ENCODE measurements around the gene RABGAP1L.
"Not testable (repeated sequence)": the region's sequence is repeated elsewhere in the genome, so short reads cannot be mapped to it uniquely, and the experiment has no call there.

The RABGAP1L gene

DNA sequence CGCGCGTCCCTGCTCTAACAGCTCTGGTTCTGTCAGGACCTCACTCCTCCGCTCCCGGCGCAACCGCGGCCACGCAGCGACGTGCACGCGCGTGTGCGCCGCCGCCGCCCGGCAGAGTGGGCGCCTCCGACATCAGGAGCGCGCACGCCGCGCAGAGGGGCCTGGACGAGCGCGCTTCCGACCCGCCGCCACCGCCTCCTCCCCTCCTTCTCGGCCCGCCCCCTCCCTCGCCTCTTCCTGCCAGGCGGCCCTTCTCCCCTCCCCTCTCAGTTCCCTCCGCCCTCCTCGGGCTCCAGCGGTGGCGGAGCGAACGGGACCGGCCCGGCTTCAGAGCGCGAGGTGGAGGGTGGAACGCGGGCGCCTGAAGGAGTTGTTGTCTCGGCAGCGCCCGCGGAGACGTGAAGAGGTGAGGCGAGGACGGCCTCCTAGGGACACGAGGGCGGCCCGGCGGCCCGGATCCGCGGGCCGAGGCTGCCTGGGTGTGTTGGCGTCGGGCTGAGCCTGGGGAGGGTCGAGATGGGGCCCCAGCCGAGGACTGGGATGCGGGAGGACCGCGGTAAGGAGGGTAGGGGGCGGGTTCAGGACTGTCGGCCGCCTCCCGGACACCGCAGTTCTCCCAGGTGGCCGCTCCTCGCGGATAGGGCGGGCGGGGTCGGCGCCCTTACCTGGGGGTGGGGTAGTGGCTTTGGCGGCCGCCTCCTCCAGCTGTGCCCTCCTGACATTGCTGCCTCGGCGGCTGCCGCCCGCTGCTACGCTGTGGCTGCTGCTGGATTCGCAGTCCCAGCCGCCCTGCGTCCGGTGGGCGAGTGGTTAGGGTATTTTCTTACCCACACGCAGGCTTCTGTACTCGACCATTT, at the start of gene RABGAP1L:
Gene RABGAP1L (plus strand): TSS at position 269 of the 857 bp plus-strand sequence.
- peak; percentile 83 for DNase-seq

DNA sequence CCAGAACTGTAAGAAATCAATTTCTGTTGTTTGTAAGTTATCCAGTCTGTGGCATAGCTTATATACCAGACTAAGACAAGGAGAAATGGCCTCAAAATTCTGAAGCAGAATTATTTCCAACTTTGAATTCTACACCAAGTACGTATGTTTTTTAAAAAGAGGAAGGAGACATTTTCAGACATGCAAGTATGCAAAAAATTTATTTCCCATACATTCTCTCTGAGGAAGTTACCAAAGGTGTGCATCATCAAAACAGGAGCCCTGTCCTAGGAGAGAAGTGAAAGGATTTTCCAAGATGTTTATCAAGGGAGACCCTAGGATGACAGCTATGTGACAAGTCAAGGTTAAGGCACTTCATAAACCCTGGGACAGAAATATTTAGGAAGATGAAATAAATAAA, 49.3 kb upstream of the RABGAP1L start:
- DNase-seq = no peak

DNA sequence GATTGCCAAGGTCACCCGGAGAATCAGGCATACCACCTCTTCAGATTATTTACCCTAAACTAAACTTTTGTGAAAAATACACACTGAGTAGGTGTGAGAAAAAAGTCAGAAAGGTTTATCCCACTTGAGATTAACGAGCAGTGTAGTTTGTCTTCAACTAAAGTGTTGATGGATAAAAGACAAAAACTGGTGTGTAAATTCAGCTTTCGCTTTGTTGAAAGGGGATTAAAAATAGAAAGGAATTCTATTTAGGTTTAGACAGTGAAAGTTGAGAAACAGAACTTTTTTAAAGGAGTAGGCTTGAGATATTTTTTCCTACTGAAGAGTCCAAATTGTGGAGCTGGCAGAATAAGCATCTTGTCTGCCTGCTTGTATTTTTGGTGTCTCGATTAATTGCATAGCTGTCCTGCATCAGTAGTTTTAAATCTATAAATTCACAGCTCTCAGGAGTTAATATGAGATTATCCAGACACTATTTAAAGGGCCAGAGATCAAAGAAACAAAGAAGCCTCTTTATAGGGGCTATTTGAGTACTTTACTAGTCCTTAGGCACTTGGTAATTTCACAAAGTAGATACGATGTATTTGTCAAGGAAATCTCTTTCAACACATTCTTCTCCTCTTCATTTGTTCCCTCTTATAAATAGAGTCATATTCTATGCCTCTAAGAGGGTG, 46.7 kb upstream of the RABGAP1L start:
- no peak for DNase-seq

DNA sequence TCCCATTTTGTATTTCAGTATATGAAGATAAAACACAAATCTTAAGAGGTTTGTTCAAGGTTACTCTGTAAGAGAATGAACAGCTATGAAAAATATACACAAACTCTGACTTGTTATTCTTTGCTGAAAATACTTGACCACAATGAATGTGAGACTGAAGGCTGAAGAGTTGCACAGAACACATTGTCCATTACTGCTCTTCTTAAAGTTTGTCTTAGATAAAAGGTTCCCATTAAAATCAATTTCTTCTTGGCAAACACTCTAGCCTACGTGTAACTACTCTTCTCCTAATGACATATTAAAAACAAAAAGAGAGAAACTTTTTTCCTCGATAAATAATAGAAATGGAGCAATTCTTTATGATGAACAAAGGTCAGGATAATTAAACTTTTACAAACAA, 45.2 kb upstream of the RABGAP1L start:
- no peak for DNase-seq

DNA sequence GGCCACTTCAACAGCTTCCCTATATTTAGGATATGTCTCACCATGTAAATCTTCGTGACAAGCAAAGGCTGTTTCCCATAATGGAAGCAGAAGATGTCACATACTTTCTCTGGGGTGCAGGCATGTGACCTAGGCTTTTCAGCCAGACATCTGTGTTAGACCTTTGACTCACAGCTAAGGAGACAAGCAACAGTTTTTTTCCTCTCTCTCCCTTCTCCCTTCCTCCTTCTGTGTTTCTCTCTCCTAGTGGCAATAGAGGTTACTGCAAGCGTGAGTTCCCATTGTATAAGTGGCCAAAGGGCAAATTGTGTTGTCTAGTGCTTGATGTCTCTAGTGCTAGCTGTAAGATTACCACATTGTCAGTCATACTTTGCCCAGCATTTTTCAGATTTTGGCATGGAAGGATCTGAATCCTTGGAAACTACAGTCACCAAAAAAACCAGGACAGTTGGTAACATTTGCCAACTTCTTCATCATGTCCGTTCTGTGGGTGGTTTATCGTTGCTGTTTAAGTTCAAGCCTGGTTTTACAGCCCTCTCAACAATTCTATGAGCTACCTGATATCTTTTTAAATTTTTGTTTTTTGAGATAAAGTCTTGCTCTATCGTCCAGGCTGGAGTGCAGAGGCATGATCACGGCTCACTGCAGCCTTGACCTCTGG, 44.4 kb upstream of the RABGAP1L start:
- DNase-seq = peak; percentile 13

DNA sequence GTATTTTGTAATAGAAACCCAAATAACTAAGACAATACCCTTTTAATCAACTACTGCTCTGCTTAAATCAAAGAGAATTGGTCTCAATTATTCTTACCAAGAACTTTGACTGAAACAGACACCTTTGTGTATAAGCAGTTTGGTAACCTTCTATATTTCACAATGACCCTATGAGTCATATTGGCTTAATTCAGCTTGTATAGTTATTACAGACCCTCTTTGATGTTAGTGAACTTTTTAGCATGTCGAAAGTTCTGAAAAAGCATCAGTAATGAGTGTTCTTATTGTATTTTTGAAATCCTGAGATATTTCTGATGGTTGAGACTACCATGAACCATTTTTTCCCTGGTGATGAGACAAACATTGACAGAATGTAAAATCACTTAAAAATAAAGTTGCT, 43.3 kb upstream of the RABGAP1L start:
- no peak for DNase-seq

DNA sequence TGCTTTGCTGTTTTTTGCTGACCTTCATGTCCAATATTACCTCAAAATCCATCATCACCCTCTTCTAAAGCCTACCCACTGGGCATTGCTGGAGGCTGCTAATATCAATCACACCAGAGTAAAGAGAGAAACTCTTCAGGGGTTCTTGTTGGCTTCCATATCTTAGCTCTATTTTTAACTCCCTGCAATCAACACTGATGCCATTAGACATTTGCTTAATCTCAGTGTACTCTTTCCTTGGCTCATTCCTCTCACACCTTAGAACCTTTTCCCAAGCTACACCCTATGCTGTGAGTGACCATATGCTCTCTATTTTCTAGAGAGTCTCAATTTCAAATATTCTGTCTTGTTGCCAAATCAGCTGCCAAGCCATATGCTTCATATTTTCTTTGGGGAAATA, 40.6 kb upstream of the RABGAP1L start:
- DNase-seq = no peak

DNA sequence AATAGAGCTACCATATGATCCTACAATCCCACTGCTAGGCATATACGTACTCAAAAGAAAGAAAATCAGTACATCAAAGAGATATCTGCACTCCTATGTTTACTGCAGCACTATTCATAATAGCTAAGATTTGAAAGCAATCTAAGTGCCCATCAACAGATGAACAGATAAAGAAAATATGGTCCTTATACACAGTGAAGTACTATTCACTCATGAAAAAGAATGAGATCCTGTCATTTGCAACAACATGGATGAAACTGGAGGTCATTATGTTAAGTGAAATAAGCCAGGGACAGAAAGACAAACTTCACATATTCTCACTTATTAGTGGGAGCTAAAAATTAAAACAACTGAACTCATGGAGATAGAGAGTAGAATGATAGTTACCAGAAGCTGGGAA, 37.0 kb upstream of the RABGAP1L start:
- not testable (repeated sequence) for DNase-seq

DNA sequence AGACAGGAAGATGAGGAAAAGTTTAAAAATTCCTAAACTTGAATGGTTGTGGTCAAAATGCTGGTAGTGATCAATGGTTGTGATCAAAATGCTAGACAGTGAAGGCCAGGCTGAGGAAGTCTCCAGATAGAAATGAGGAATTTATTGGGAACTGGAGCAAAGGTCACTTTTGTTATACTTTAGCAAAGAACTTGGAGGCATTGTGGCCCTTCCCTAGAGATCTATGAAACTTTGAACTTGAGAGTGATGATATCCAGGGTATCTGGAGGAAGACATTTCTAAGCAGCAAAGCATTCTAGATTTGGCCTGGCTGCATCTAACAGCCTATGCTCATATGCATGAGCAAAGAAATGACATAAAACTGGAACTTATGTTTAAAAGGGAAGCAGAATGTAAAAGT, 35.5 kb upstream of the RABGAP1L start:
- DNase-seq = no peak

DNA sequence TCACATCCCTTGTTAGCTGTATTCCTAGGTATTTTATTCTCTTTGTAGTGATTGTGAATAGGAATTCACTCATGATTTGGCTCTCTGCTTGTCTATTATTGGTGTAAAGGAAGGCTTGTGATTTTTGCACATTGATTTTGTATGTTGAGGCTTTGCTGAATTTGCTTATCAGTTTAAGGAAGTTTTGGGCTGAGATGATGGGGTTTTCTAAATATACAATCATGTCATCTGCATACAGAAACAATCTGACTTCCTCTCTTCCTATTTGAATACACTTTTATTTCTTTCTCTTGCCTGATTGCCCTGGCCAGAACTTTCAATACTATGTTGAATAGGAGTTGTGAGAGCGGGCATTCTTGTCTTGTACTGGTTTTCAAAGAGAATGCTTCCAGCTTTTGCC, 32.1 kb upstream of the RABGAP1L start:
- DNase-seq = not testable (repeated sequence)

DNA sequence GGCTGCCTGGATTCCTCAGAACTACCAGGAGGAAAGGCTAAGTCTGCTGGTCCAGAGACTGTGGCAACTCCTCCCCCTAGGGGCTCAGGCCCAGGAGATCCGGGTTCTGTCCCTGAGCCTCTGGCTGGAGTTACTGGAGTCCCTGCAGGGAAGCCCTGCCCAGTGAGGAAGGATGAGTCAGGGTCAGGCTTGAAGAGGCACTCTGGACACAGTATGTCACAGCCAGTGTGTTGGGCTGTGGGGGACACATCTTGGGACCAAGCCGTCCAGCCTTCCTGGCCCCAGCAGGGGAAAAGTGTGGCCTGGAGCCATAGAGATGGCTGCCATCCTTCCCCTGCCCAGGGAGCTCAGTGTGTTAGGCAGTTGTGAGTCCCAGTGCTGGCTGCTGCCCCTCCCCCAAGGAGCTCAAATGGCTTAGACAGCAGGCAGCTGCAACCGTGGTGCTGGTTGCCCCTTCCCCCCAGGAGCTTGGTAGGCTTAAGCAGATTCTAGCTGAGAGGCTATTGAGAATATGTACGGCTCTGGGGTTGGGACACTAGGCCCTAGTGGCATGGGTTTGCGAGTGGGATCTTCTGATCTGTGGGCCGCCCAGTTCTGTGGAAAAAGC, 28.2 kb upstream of the RABGAP1L start:
- DNase-seq = no peak

DNA sequence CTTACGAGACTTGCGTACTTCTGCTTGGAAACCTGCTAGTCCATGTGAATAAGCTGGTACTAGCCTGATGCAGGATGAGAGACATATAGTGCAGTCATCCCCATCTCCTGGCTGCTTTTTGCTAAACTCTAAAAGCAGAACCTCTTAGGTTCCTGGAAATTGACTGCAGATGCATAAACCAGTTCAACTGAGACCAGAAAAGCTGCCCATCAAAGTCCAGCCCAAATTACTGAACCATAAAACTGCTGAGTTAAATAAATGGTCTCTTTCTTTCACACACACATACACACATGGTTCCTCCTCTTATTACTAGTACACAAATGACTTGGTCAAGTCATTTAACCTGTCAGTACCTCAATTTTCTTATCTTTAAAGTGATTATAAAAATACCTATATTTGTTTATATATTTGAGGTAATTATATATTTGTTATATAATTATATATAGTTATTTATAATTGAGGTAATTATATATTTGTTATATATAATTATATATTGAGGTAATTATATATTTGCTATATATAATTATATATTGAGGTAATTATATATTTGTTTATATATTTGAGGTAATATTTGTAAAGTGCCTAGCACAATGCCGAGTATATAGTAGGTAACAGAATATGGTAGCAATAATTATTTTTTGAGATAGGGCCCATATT, 25.2 kb upstream of the RABGAP1L start:
- DNase-seq = no peak

DNA sequence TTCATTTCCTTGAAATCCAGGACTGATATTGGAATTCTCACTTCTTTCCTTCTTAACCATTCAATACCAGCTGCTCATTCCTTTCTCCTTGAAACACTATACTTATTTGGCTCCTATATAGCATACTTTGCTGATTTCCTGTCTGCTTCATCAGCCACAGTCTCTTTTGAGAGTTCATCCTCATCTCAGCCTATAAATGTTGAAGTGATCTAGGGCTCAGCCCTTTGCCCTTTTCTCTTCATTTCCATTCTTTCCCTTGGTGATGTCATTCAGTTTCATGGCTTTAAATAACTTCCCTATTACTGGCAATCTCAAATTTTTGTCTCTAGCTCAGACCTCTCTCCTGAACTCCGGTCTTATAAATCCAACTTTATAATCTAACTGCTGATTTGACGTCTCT, 24.1 kb upstream of the RABGAP1L start:
- DNase-seq = no peak

DNA sequence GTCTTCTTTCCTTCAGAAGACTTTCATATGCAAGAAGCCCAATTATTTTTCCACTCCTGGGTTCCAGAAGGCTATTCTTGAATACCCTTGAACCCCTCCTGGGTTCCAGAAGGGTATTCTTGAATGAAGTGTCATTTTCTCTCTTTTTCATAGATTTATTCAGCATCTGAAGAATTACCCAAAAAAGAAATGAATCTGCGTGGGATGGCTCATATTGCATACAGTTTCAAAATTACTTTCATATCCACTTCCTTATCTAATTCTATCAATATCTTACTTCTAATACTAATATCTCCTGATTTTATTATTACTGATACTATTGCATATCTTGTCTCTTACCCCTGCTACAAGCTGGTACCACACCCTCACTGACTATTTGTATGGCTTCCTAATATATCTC, 22.6 kb upstream of the RABGAP1L start:
- no peak for DNase-seq

DNA sequence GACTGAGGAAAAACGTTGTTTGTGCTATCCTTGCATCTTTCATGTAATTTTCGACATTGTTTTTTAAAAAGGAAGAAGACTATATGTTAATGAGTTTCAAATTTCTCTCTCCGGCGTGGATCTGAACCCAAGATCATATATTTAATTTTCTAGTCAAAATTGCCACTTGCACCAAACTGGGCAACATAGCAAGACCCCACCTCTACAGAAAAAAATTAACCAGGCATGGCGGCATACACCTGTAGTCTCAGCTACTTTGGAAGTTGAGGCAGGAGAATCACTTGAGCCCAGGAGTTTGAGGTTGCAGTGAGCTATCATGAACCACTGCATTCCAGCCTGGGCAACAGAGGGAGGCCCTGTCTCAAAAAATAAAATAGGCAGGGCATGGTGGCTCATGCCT, 16.5 kb upstream of the RABGAP1L start:
- no peak for DNase-seq

DNA sequence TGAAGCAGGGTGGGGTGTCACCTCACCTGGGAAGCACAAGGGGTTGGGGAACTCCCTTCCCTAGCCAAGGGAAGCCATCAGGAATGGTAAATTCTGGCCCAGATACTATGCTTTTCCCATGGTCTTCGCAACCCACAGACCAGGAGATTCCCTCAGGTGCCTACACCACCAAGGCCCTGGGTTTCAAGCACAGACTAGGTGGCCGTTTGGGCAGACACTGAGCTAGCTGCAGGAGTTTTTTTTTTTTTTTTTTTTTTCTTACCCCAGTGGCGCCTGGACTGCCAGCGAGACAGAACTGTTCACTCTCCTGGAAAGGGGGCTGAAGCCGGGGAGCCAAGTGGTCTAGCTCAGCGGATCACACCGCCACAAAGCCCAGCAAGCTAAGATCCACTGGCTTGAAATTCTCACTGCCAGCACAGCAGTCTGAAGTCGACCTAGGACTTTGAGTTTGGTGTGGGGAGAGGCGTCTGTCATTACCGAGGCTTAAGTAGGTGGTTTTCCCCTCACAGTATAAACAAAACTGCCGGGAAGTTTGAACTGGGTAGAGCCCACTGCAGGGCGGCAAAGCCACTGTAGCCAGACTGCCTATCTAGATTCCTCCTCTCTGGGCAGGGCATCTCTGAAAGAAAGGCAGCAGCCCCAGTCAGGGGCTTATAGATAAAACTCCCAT, 15.5 kb upstream of the RABGAP1L start:
- not testable (repeated sequence) for DNase-seq

DNA sequence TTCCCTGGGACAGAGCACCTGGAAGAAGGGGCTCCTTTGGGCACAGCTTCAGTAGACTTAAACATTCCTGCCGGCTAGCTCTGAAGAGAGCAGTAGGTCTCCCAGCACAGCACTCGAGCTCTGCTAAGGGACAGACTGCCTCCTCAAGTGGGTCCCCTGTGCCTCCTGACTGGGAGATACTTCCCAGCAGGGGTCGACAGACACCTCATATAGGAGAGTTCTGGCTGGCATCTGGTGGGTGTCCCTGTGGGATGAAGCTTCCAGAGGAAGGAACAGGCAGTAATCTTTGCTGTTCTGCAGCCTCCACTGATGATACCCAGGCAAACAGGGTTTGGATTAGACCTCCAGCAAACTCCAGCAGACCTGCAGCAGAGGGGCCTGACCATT, 14.9 kb upstream of the RABGAP1L start:
- DNase-seq = not testable (repeated sequence)

DNA sequence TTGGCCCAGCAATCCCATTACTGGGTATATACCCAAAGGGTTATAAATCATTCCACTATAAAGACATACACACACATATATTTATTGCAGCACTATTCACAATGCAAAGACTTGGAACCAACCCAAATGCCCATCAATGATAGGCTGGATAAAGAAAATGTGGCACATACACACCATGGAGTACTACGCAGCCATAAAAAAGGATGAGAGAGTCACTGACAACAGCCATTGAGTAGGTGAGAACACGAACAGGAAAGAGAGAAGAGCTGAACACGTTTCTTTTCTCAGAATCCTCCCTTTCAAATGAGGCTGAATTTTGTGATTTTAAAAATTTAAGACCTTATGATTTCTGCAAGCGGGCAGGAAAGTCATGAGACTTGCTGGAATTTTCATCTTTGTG, 10.1 kb upstream of the RABGAP1L start:
- no peak for DNase-seq

DNA sequence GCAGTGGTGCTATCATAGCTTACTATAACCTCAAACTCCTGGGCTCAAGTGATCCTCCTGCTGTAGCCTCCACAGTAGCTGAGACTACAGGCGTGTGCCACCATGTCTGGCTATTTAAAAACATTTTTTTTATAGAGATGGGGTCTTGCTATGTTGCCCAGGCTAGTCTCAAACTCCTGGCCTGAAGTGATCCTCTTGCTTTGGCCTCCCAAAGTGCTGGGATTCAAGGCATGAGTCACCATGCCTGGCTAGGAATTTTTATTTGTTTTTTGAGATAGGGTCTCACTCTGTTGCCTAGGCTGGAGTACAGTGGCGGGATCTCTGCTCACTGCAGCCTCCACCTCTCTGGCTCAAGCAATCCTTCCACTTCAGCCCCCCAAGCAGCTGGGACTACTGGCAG, 8.8 kb upstream of the RABGAP1L start:
- DNase-seq = no peak

DNA sequence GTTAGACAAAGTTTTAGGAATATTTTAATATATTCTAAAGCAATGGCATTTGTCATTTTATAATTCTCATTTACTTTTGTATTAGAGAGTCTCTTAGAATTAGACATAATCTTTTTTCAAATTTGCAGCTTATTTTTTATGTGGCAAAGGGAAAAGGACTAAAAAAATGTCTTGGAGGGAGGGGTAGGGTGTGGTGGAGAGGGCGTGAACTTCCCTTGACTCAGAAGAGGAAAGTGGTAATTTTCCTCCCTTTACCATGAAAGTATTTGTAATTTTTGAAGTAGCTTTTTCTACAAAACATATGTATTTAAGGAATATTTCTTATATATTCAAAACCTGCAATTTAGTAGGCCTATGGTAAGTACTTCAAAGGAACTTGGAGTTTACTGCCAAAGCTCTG, 6.9 kb upstream of the RABGAP1L start:
- DNase-seq = no peak

DNA sequence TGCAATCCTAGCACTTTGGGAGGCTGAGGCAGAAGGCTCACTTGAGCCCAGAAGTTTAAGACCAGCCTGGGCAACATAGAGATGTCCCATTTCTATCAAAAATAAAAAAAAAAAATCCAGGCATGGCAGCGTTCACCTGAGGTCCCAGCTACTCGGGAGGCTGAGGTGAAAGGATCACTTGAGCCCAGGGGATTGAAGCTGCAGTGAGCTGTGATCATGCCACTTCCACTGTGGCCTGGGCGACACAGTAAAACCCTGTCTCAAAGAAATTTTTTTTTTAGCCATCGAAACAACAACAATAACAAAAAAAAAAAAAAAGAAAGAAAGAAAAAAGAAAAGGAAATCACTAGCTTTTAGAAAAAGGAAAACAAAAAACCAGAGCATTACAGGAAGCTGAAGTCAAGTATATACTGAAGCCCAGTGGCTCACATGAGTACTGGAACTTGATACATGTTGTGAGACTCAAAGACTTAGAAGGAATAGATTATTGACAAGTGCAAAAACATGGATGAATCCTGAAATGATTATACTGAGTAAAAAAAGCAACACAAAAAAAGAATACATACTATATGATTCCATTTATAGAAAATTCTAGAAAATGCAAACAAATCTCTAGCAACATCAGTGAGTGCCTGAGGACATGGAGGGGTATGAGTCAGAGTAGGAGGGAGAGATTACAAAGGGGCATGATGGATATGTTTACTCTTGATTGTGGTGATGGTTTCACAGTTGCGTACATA, 6.1 kb upstream of the RABGAP1L start:
- no peak for DNase-seq

DNA sequence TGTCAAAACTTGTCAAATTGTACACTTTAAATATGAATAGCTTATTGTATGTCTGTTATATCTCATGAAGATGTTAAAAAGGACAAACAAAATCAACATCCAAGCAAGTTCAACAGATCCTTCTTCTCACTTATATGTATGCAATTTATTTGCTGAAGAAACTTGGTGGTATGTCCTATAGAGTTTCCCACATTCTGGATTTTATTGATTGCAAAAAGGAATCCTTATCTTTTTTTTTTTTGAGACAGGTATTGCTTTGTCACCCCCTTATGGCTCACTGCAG, 5.6 kb upstream of the RABGAP1L start:
- no peak for DNase-seq
